ENCODE measurements around the gene CLNK. TPM values are rescaled to one million over a fixed set of nuclear protein-coding genes. Genes with fewer than 3 reads are reported as not detected.

The CLNK gene
- total RNA-seq, 5 donors from 2014 or later (not counting 1 experiment from before 2014, with no cell fraction given): 0.07 to 0.39 (median 0.20) TPM

GRCh38 chr4:10696253-10696652, 11.7 kb upstream of the CLNK start:
- H3K9me3 Mint-ChIP-seq: peaks cover 0 to 6% (median 2%) of the 10 kb centered on the region in 3 donors
- CTCF ChIA-PET: no interaction called here

GRCh38 chr4:10694828-10695209, 10.3 kb upstream of the CLNK start:
- H3K27ac ChIP-seq (ENCODE audit: low read length): no peak overlapping the region
- DNase-seq (no peak), ATAC-seq (replicated peaks in 1 of 4) (no peak)
- Mint-ChIP-seq H3K27ac (no peak overlapping the region), H3K9me3 (peaks cover 0 to 6% (median 2%) of the 10 kb centered on the region in 3 donors), H3K4me1 (no peaks in the 10 kb centered on the region), H3K36me3 (no peaks in the 10 kb centered on the region), H3K4me3 (no peak overlapping the region), H3K27me3 (no peaks in the 10 kb centered on the region)
- H3K9me3 ChIP-seq: no peaks in the 10 kb centered on the region
- ChIA-PET CTCF (no interaction called here), POLR2A (no interaction called here)
- H3K4me3 ChIP-seq (ENCODE audit: control insufficient read depth in 1 of 2, extremely low read depth in 1 of 2, low read length in 1 of 2): no peak overlapping the region
- 100% methylated on average over 1 of the region's 1 CpG for WGBS (ENCODE audit: insufficient coverage)
- no peaks in the 10 kb centered on the region for H3K27me3 ChIP-seq (replicated peaks in 1 of 2; ENCODE audit: control insufficient read depth in 2 of 2, extremely low read depth in 1 of 2, insufficient read depth in 2 of 2, low read length in 1 of 2)
- H3K4me1 ChIP-seq (ENCODE audit: control insufficient read depth in 1 of 2, extremely low read depth in 1 of 2, insufficient read depth in 2 of 2, low read length in 2 of 2): no peaks in the 10 kb centered on the region
- H3K36me3 ChIP-seq (ENCODE audit: control insufficient read depth in 2 of 2, extremely low read depth in 1 of 2, insufficient read depth in 1 of 2, low read length in 1 of 2): no peaks in the 10 kb centered on the region

More at GRCh38 chr4:10696253-10696652, 11.7 kb upstream of the CLNK start:
- Mint-ChIP-seq H3K4me1 (no peaks in the 10 kb centered on the region), H3K4me3 (no peak overlapping the region), H3K27me3 (no peaks in the 10 kb centered on the region), H3K27ac (no peak overlapping the region), H3K36me3 (no peaks in the 10 kb centered on the region)
- Histone ChIP-seq H3K36me3 (ENCODE audit: control insufficient read depth in 2 of 2, extremely low read depth in 1 of 2, insufficient read depth in 1 of 2, low read length in 1 of 2) (no peaks in the 10 kb centered on the region), H3K4me1 (ENCODE audit: control insufficient read depth in 1 of 2, extremely low read depth in 1 of 2, insufficient read depth in 2 of 2, low read length in 2 of 2) (no peaks in the 10 kb centered on the region), H3K27me3 (replicated peaks in 1 of 2; ENCODE audit: control insufficient read depth in 2 of 2, extremely low read depth in 1 of 2, insufficient read depth in 2 of 2, low read length in 1 of 2) (no peaks in the 10 kb centered on the region), H3K27ac (ENCODE audit: low read length) (no peak overlapping the region), H3K9me3 (no peaks in the 10 kb centered on the region), H3K4me3 (ENCODE audit: control insufficient read depth in 1 of 2, extremely low read depth in 1 of 2, low read length in 1 of 2) (no peak overlapping the region)
- 95% methylated on average over 2 of the region's 4 CpGs for WGBS (ENCODE audit: insufficient coverage)
- no peak for ATAC-seq (replicated peaks in 1 of 4)
- POLR2A ChIA-PET: no interaction called here
- DNase-seq: no peak

GRCh38 chr4:10694151-10694827, 9.7 kb upstream of the CLNK start:
- Histone ChIP-seq H3K27ac (ENCODE audit: low read length) (no peak overlapping the region), H3K36me3 (ENCODE audit: control insufficient read depth in 2 of 2, extremely low read depth in 1 of 2, insufficient read depth in 1 of 2, low read length in 1 of 2) (no peaks in the 10 kb centered on the region), H3K4me3 (ENCODE audit: control insufficient read depth in 1 of 2, extremely low read depth in 1 of 2, low read length in 1 of 2) (no peak overlapping the region), H3K27me3 (replicated peaks in 1 of 2; ENCODE audit: control insufficient read depth in 2 of 2, extremely low read depth in 1 of 2, insufficient read depth in 2 of 2, low read length in 1 of 2) (no peaks in the 10 kb centered on the region), H3K9me3 (no peaks in the 10 kb centered on the region), H3K4me1 (ENCODE audit: control insufficient read depth in 1 of 2, extremely low read depth in 1 of 2, insufficient read depth in 2 of 2, low read length in 2 of 2) (no peaks in the 10 kb centered on the region)
- DNase-seq: no peak
- ATAC-seq (replicated peaks in 1 of 4): no peak
- CTCF ChIA-PET: no interaction called here
- 71% methylated on average over 1 of the region's 6 CpGs for WGBS (ENCODE audit: insufficient coverage)
- no peak overlapping the region for H3K27ac Mint-ChIP-seq
- H3K27me3 Mint-ChIP-seq: no peaks in the 10 kb centered on the region
- H3K4me3 Mint-ChIP-seq: no peak overlapping the region
- no peaks in the 10 kb centered on the region for H3K4me1 Mint-ChIP-seq
- H3K9me3 Mint-ChIP-seq: peaks cover 0 to 6% (median 2%) of the 10 kb centered on the region in 3 donors
- H3K36me3 Mint-ChIP-seq: no peaks in the 10 kb centered on the region
- POLR2A ChIA-PET: no interaction called here

GRCh38 chr4:10691651-10692050, 7.1 kb upstream of the CLNK start:
- WGBS (ENCODE audit: insufficient coverage): no CpG with 5 or more reads among the region's 2 CpGs
- Mint-ChIP-seq H3K9me3 (no peaks in the 10 kb centered on the region), H3K27ac (no peak overlapping the region), H3K4me3 (no peak overlapping the region), H3K36me3 (no peaks in the 10 kb centered on the region), H3K27me3 (no peaks in the 10 kb centered on the region), H3K4me1 (no peaks in the 10 kb centered on the region)
- no peaks in the 10 kb centered on the region for H3K36me3 ChIP-seq (ENCODE audit: control insufficient read depth in 2 of 2, extremely low read depth in 1 of 2, insufficient read depth in 1 of 2, low read length in 1 of 2)
- DNase-seq (no peak), ATAC-seq (replicated peaks in 1 of 4) (no peak)
- no peak overlapping the region for H3K27ac ChIP-seq (ENCODE audit: low read length)
- POLR2A ChIA-PET: interaction anchor here in 1 of 2 donors (0.7 kb wide), 1 partner anchor 42 kb away, joined by 3 read pairs; no protein-coding TSS in a partner anchor
- H3K27me3 ChIP-seq (replicated peaks in 1 of 2; ENCODE audit: control insufficient read depth in 2 of 2, extremely low read depth in 1 of 2, insufficient read depth in 2 of 2, low read length in 1 of 2): no peaks in the 10 kb centered on the region
- no peak overlapping the region for H3K4me3 ChIP-seq (ENCODE audit: control insufficient read depth in 1 of 2, extremely low read depth in 1 of 2, low read length in 1 of 2)
- no peaks in the 10 kb centered on the region for H3K9me3 ChIP-seq
- CTCF ChIA-PET: no interaction called here
- no peaks in the 10 kb centered on the region for H3K4me1 ChIP-seq (ENCODE audit: control insufficient read depth in 1 of 2, extremely low read depth in 1 of 2, insufficient read depth in 2 of 2, low read length in 2 of 2)

GRCh38 chr4:10690185-10690907, 5.8 kb upstream of the CLNK start:
- no peaks in the 10 kb centered on the region for H3K9me3 Mint-ChIP-seq
- ChIA-PET CTCF (no interaction called here), POLR2A (no interaction called here)
- WGBS (ENCODE audit: insufficient coverage): no CpG with 5 or more reads among the region's 8 CpGs
- Histone ChIP-seq H3K36me3 (ENCODE audit: control insufficient read depth in 2 of 2, extremely low read depth in 1 of 2, insufficient read depth in 1 of 2, low read length in 1 of 2) (no peaks in the 10 kb centered on the region), H3K27ac (ENCODE audit: low read length) (no peak overlapping the region), H3K4me3 (ENCODE audit: control insufficient read depth in 1 of 2, extremely low read depth in 1 of 2, low read length in 1 of 2) (no peak overlapping the region), H3K4me1 (ENCODE audit: control insufficient read depth in 1 of 2, extremely low read depth in 1 of 2, insufficient read depth in 2 of 2, low read length in 2 of 2) (no peaks in the 10 kb centered on the region), H3K27me3 (replicated peaks in 1 of 2; ENCODE audit: control insufficient read depth in 2 of 2, extremely low read depth in 1 of 2, insufficient read depth in 2 of 2, low read length in 1 of 2) (no peaks in the 10 kb centered on the region), H3K9me3 (no peaks in the 10 kb centered on the region)
- H3K36me3 Mint-ChIP-seq: no peaks in the 10 kb centered on the region
- ATAC-seq (replicated peaks in 1 of 4) (no peak), DNase-seq (no peak)
- no peaks in the 10 kb centered on the region for H3K4me1 Mint-ChIP-seq
- no peaks in the 10 kb centered on the region for H3K27me3 Mint-ChIP-seq
- no peak overlapping the region for H3K27ac Mint-ChIP-seq
- H3K4me3 Mint-ChIP-seq: no peak overlapping the region

- Mint-ChIP-seq H3K27me3 (no peaks in the 10 kb centered on the region), H3K4me3 (no peak overlapping the region), H3K9me3 (no peaks in the 10 kb centered on the region), H3K36me3 (no peaks in the 10 kb centered on the region), H3K27ac (no peak overlapping the region), H3K4me1 (peaks cover 0 to 7% (median 0%) of the 10 kb centered on the region in 3 donors)
- ATAC-seq (replicated peaks in 1 of 4) (no peak), DNase-seq (no peak)
- no peaks in the 10 kb centered on the region for H3K36me3 ChIP-seq (ENCODE audit: control insufficient read depth in 2 of 2, extremely low read depth in 1 of 2, insufficient read depth in 1 of 2, low read length in 1 of 2)
- H3K9me3 ChIP-seq: no peaks in the 10 kb centered on the region
- no peak overlapping the region for H3K4me3 ChIP-seq (ENCODE audit: control insufficient read depth in 1 of 2, extremely low read depth in 1 of 2, low read length in 1 of 2)
- ChIA-PET POLR2A (no interaction called here), CTCF (no interaction called here)
- no peaks in the 10 kb centered on the region for H3K27me3 ChIP-seq (replicated peaks in 1 of 2; ENCODE audit: control insufficient read depth in 2 of 2, extremely low read depth in 1 of 2, insufficient read depth in 2 of 2, low read length in 1 of 2)
- no peak overlapping the region for H3K27ac ChIP-seq (ENCODE audit: low read length)
- H3K4me1 ChIP-seq (ENCODE audit: control insufficient read depth in 1 of 2, extremely low read depth in 1 of 2, insufficient read depth in 2 of 2, low read length in 2 of 2): no peaks in the 10 kb centered on the region
- WGBS (ENCODE audit: insufficient coverage): no CpG with 5 or more reads among the region's 6 CpGs
Observed at GRCh38 chr4:10688846-10689245, 4.3 kb upstream of the CLNK start.
